Keratinocyte (primary cell): ENCODE data around the gene CACNG5. TPM values are rescaled to one million over a fixed set of nuclear protein-coding genes. Genes with fewer than 3 reads are reported as not detected.

Experiments
- DNase-seq: peaks from one replicate; pipeline ENCODE4 v3.0.0-alpha.2; 2011; ENCODE audit warnings: low read depth, missing footprints, low spot score
- FAIRE-seq: peaks from 2 replicates; lab custom pipeline; 2011; peaks lifted over from hg19 to GRCh38; lab: Jason Lieb, UNC
- H2AFZ ChIP-seq: 2 replicates; pipeline ENCODE4 v1.6.0; 2012; ENCODE audit warnings: low read length, control low read depth, inconsistent platforms; ENCODE audit not compliant: control insufficient read depth
- H3K27ac ChIP-seq: 2 replicates; pipeline ENCODE4 v1.5.1; 2011; ENCODE audit warnings: low read length; ENCODE audit not compliant: control insufficient read depth, insufficient read depth
- H3K27me3 ChIP-seq: 3 replicates; pipeline ENCODE4 v1.6.0; 2011; ENCODE audit warnings: low read length; ENCODE audit not compliant: control insufficient read depth, insufficient read depth; ENCODE audit errors: extremely low read depth
- H3K36me3 ChIP-seq, 2 experiments: 2 replicates in 1 of 2; 3 replicates in 1 of 2; pipeline ENCODE4 v1.5.1; 2011; ENCODE audit warnings: low read length in 2 of 2, mild to moderate bottlenecking in 1 of 2; ENCODE audit not compliant: control insufficient read depth in 2 of 2, insufficient read depth in 2 of 2; ENCODE audit errors: extremely low read depth in 1 of 2
- H3K4me1 ChIP-seq: 3 replicates; pipeline ENCODE4 v1.5.1; 2011; ENCODE audit warnings: low read length; ENCODE audit not compliant: control insufficient read depth, insufficient read depth; ENCODE audit errors: extremely low read depth
- H3K4me2 ChIP-seq: 3 replicates; pipeline ENCODE4 v1.6.0; 2011; ENCODE audit warnings: low read depth, low read length; ENCODE audit not compliant: control insufficient read depth, insufficient read depth; ENCODE audit errors: extremely low read depth
- H3K4me3 ChIP-seq, 3 experiments: fragments of 200-600 bp in 1 of 3; sonication (generic) in 1 of 3; 2 replicates in 2 of 3; 3 replicates in 1 of 3; pipeline ENCODE4 v1.5.1; 2011 to 2016; ENCODE audit warnings: low read length in 3 of 3, mild to moderate bottlenecking in 3 of 3, control low read depth in 2 of 3, inconsistent platforms in 1 of 3, low read depth in 1 of 3, mixed read lengths in 1 of 3, mixed run types in 1 of 3, moderate library complexity in 1 of 3; ENCODE audit not compliant: control insufficient read depth in 2 of 3, insufficient read depth in 2 of 3; ENCODE audit errors: extremely low read depth in 1 of 3
- H3K79me2 ChIP-seq: 2 replicates; pipeline ENCODE4 v1.6.0; 2012; ENCODE audit warnings: low read length; ENCODE audit not compliant: control insufficient read depth, insufficient read depth
- H3K9ac ChIP-seq: 3 replicates; pipeline ENCODE4 v1.6.0; 2011; ENCODE audit warnings: low read length; ENCODE audit not compliant: control insufficient read depth, insufficient read depth; ENCODE audit errors: extremely low read depth
- H3K9me1 ChIP-seq: 3 replicates; pipeline ENCODE4 v1.6.0; 2011; ENCODE audit warnings: low read length; ENCODE audit not compliant: control insufficient read depth, insufficient read depth; ENCODE audit errors: extremely low read depth
- H3K9me3 ChIP-seq: 2 replicates; pipeline ENCODE4 v1.5.1; 2012; ENCODE audit warnings: low read depth, low read length; ENCODE audit not compliant: control insufficient read depth
- H4K20me1 ChIP-seq: 3 replicates; pipeline ENCODE4 v1.6.0; 2011; ENCODE audit warnings: low read length; ENCODE audit not compliant: control insufficient read depth, insufficient read depth; ENCODE audit errors: extremely low read depth
- CTCF ChIP-seq, 3 experiments: IDR thresholded peaks in 1 of 3; conservative IDR thresholded peaks in 1 of 3; optimal IDR thresholded peaks in 1 of 3; 2 replicates in 2 of 3; 3 replicates in 1 of 3; pipeline versions ENCODE3 to v1.5.1; 2011; ENCODE audit warnings: low read length in 3 of 3, mild to moderate bottlenecking in 3 of 3, moderate library complexity in 2 of 3, control low read depth in 1 of 3, inconsistent platforms in 1 of 3; ENCODE audit not compliant: insufficient read depth in 2 of 3; ENCODE audit errors: extremely low read depth in 1 of 3
- EZH2 ChIP-seq: IDR thresholded peaks from one replicate; pipeline ENCODE4 v1.6.1; 2012; ENCODE audit warnings: inconsistent platforms, mild to moderate bottlenecking, low read length, moderate library complexity
- dilution Hi-C: fragments of 300-500 bp; cut with MboI; formaldehyde crosslinking; loops from one replicate; pipeline ENCODE4 v1.7.0; 2020; ENCODE audit warnings: low sequenced_read_pairs; ENCODE audit not compliant: extremely low pct_ligation_motif_present
- polyA plus RNA-seq, 5 experiments: library from polyadenylated mRNA; depleted of rRNA in 3 of 5; stranded (reverse) in 3 of 5; stranded (forward) in 1 of 5; unstranded in 1 of 5; fragments of >200 nt; gene quantifications; 1 replicate in 1 of 5; 2 replicates in 3 of 5; 3 replicates in 1 of 5; pipeline versions ENCODE4 v1.2.1 to v1.2.3, GENCODE V29; 2011 to 2012; ENCODE audit warnings: missing spikeins in 2 of 5, low read depth in 1 of 5, low replicate concordance in 1 of 5

The CACNG5 gene
- polyA plus RNA-seq, 1 donor (not counting 4 experiments of a cell fraction or from before 2014, with no cell fraction given): not detected

- H4K20me1 ChIP-seq: no peaks in the 10 kb centered on the region
- no peaks in the 10 kb centered on the region for H3K79me2 ChIP-seq
- no peaks in the 10 kb centered on the region for H3K4me1 ChIP-seq
- no peak overlapping the region for H3K4me2 ChIP-seq
- FAIRE-seq (no peak), DNase-seq (no peak)
- no peaks in the 10 kb centered on the region for H3K9me1 ChIP-seq
- H2AFZ ChIP-seq: no peak overlapping the region
- H3K27ac ChIP-seq: no peak overlapping the region
- H3K9ac ChIP-seq: no peak overlapping the region
- H3K9me3 ChIP-seq: no peaks in the 10 kb centered on the region
- no peaks in the 10 kb centered on the region for H3K27me3 ChIP-seq
- dilution Hi-C loops: no loop called here
- H3K36me3 ChIP-seq: no peaks in the 10 kb centered on the region
- H3K4me3 ChIP-seq: no peak overlapping the region
- no peak for TF ChIP-seq EZH2
- no peak for TF ChIP-seq CTCF (optimal IDR thresholded peaks at IDR 0.05 in 1 of 3, IDR thresholded peaks at IDR 0.05 in 1 of 3, conservative IDR thresholded peaks at IDR 0.05 in 1 of 3; ENCODE audit: extremely low read depth in 1 of 3, insufficient read depth in 2 of 3, low read length in 3 of 3)
Observed at GRCh38 chr17:66859353-66859752, 24.4 kb downstream of the CACNG5 start.

- DNase-seq (no peak), FAIRE-seq (no peak)
- Histone ChIP-seq H3K4me1 (no peaks in the 10 kb centered on the region), H3K4me3 (no peak overlapping the region), H3K9me1 (no peaks in the 10 kb centered on the region), H2AFZ (no peak overlapping the region), H3K4me2 (no peak overlapping the region), H3K9me3 (no peaks in the 10 kb centered on the region), H3K27me3 (no peaks in the 10 kb centered on the region), H4K20me1 (no peaks in the 10 kb centered on the region), H3K36me3 (no peaks in the 10 kb centered on the region), H3K9ac (no peak overlapping the region), H3K79me2 (no peaks in the 10 kb centered on the region), H3K27ac (no peak overlapping the region)
- TF ChIP-seq CTCF (optimal IDR thresholded peaks at IDR 0.05 in 1 of 3, IDR thresholded peaks at IDR 0.05 in 1 of 3, conservative IDR thresholded peaks at IDR 0.05 in 1 of 3; ENCODE audit: extremely low read depth in 1 of 3, insufficient read depth in 2 of 3, low read length in 3 of 3) (no peak), EZH2 (no peak)
- dilution Hi-C loops: no loop called here
Observed at GRCh38 chr17:66860204-66860603, 25.3 kb downstream of the CACNG5 start.
